Kidney glomerular epithelial cell (primary cell): Measurements from ENCODE around the gene COL1A1.

Experiments
- DNase-seq: peaks from one replicate; lab custom pipeline; 2025; lab: John Stamatoyannopoulos, UW

COL1A1 gene

GRCh38 chr17:50141026-50141744, 60.2 kb downstream of the COL1A1 start:
- DNase-seq, result no peak

GRCh38 chr17:50139950-50140885, 61.2 kb downstream of the COL1A1 start:
- DNase-seq, result peak; percentile 67

GRCh38 chr17:50139185-50139783, 62.1 kb downstream of the COL1A1 start:
- DNase-seq, result no peak

- DNase-seq, result no peak
These were observed 64.4 kb downstream of the COL1A1 start for GRCh38 chr17:50137042-50137441.

- DNase-seq, result no peak
These were observed 65.2 kb downstream of the COL1A1 start for GRCh38 chr17:50136096-50136687.

GRCh38 chr17:50135316-50136095, 65.9 kb downstream of the COL1A1 start:
- DNase-seq, result no peak

GRCh38 chr17:50134206-50135110, 67.0 kb downstream of the COL1A1 start:
- no peak for DNase-seq

- no peak for DNase-seq
These were observed 67.7 kb downstream of the COL1A1 start for GRCh38 chr17:50133769-50134099.
